Measurements from ENCODE around the gene HIF1AN. TPM values are rescaled to one million over a fixed set of nuclear protein-coding genes. Genes with fewer than 3 reads are reported as not detected.

Gene HIF1AN
- total RNA-seq, 4 donors from 2014 or later = 11.0 to 23.2 (median 18.1) TPM

DNA sequence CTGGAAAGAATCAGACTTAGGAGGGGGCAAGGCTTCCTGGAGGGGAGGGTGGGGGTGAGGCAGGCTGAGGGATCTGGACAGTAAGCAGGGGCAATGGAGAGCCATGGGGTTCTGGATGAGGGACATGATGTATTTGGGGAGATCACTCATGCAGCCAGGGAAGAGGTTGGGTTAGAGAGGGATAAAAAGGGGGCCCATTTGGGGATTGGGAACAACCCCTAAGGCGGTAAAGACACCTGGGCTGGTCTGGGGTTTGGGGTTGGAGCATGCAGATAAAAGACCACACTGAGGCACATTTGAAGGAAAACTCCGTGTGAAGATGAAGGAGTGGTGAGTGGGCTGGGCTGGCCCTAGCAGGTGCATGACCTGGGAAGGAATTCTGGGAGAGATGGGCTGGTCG, 30.8 kb downstream of the HIF1AN start:
- TF ChIP-seq, protein P1, sequence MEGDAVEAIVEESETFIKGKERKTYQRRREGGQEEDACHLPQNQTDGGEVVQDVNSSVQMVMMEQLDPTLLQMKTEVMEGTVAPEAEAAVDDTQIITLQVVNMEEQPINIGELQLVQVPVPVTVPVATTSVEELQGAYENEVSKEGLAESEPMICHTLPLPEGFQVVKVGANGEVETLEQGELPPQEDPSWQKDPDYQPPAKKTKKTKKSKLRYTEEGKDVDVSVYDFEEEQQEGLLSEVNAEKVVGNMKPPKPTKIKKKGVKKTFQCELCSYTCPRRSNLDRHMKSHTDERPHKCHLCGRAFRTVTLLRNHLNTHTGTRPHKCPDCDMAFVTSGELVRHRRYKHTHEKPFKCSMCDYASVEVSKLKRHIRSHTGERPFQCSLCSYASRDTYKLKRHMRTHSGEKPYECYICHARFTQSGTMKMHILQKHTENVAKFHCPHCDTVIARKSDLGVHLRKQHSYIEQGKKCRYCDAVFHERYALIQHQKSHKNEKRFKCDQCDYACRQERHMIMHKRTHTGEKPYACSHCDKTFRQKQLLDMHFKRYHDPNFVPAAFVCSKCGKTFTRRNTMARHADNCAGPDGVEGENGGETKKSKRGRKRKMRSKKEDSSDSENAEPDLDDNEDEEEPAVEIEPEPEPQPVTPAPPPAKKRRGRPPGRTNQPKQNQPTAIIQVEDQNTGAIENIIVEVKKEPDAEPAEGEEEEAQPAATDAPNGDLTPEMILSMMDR (IDR thresholded peaks at IDR 0.05; ENCODE audit: low read depth) = no peak

- TF ChIP-seq, protein P1 (IDR thresholded peaks at IDR 0.05; ENCODE audit: low read depth) = no peak
Observed at GRCh38 chr10:100567249-100567648, 31.5 kb downstream of the HIF1AN start.

DNA sequence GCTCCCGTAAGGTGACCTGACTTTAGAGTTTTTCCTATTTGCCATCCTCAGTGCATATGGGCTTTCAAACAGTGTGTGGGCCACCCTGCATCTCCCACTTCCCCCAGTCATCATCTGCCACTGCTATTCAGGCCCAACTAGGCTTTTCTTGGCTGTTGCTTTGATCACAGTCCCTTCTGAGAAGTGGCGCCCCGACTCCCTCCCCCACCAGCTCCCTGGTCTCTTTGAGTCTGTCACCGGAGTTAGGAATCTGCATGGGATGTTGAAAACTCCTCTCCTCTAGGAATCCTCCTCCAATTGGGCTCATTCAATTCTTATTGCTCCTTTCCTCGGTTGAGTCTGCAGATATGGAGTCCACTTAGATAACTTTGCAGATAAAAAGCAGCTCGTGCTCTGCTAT, 32.1 kb downstream of the HIF1AN start:
- TF ChIP-seq, protein P1 (IDR thresholded peaks at IDR 0.05; ENCODE audit: low read depth) = no peak

- TF ChIP-seq, protein P1 (IDR thresholded peaks at IDR 0.05; ENCODE audit: low read depth) = no peak
Observed at GRCh38 chr10:100568912-100569311, 33.2 kb downstream of the HIF1AN start.

- TF ChIP-seq, protein P1 (IDR thresholded peaks at IDR 0.05; ENCODE audit: low read depth) = no peak
Observed at GRCh38 chr10:100569687-100570481, 34.1 kb downstream of the HIF1AN start.

- TF ChIP-seq, protein P1 (IDR thresholded peaks at IDR 0.05; ENCODE audit: low read depth) = no peak
Observed at GRCh38 chr10:100570506-100570905, 34.8 kb downstream of the HIF1AN start.

DNA sequence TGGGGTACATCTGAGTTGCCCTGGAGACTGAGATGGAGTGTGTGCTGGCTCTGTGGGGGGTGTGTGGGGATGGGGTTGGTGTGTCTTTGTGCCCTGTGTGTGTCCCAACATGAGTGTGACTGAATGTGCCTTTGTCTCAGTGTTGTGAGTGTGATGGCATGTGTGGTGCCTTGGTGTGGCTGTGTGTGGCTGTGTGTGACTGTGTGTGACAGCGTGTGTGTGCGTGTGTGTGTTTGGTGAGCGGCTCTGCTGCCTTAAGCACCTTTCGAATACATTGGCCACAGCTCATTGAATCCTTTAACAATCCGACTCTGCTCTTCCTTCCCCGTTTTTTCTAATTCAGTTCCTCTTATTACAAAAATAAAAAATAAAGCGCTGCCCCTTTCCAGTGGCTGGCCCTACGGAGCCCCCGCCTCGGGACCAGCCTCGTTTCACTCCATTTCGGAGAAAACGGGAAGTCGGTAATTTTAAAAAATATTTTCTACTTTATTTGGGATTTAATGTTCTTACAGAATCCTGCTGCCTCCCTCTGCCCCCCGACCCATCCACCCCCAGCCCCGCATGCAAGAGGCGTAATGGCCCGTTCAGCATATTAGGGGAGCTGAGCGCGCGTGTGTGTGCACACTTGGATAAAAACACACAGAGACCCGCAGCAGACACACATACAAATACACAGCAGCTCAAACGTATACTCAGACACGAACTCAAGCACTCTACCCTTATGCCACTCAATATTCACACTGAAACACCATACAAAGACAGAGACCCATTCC, 35.5 kb downstream of the HIF1AN start:
- TF ChIP-seq, protein P1 (IDR thresholded peaks at IDR 0.05; ENCODE audit: low read depth) = no peak
